GM23338 (cell line): Measurements from ENCODE around the gene SERPINB6. TPM values are rescaled to one million over a fixed set of nuclear protein-coding genes. Genes with fewer than 3 reads are reported as not detected.

ENCODE experiments used
- ATAC-seq: fragments of 200-7000 bp; cut with Tn5 transposase; 3 replicates; pipeline ENCODE4 v1.9.1; 2020
- DNase-seq: peaks from one replicate; pipeline ENCODE4 v3.0.0-alpha.2; 2015; ENCODE audit warnings: low spot score
- H2AFZ ChIP-seq: fragments of 200-600 bp; sonication (generic); 2 replicates; pipeline ENCODE4 v1.8.0; 2016; ENCODE audit warnings: antibody characterized with exemption, mild to moderate bottlenecking, moderate library complexity
- H3F3A ChIP-seq: fragments of 200-600 bp; sonication (generic); replicated peaks from 2 replicates; pipeline ENCODE4 v1.8.0; 2017; ENCODE audit warnings: antibody characterized with exemption, mixed run types, low read depth
- H3K27ac ChIP-seq: fragments of 200-600 bp; sonication (generic); 2 replicates; pipeline ENCODE4 v1.6.1; 2016; ENCODE audit warnings: low read depth
- H3K27me3 ChIP-seq: fragments of 200-600 bp; sonication (generic); 2 replicates; pipeline ENCODE4 v1.8.0; 2016; ENCODE audit warnings: mild to moderate bottlenecking, mixed run types, moderate library complexity; ENCODE audit not compliant: insufficient read depth
- H3K36me3 ChIP-seq: fragments of 200-600 bp; sonication (generic); 2 replicates; pipeline ENCODE4 v1.8.0; 2016; ENCODE audit warnings: mild to moderate bottlenecking; ENCODE audit not compliant: insufficient read depth
- H3K4me1 ChIP-seq: fragments of 200-600 bp; sonication (generic); 2 replicates; pipeline ENCODE4 v1.8.0; 2016; ENCODE audit warnings: mild to moderate bottlenecking, moderate library complexity; ENCODE audit not compliant: insufficient read depth
- H3K4me2 ChIP-seq: fragments of 200-600 bp; sonication (generic); 2 replicates; pipeline ENCODE4 v1.7.1; 2017; ENCODE audit warnings: mixed run types
- H3K4me3 ChIP-seq: fragments of 200-600 bp; sonication (generic); 2 replicates; pipeline ENCODE4 v1.6.1; 2016; ENCODE audit warnings: mixed run types
- H3K79me2 ChIP-seq: fragments of 200-600 bp; sonication (generic); replicated peaks from 2 replicates; pipeline ENCODE4 v1.8.0; 2017; ENCODE audit warnings: mild to moderate bottlenecking; ENCODE audit not compliant: insufficient read depth
- H3K9me2 ChIP-seq: fragments of 200-600 bp; sonication (generic); 2 replicates; pipeline ENCODE4 v1.8.0; 2017; ENCODE audit not compliant: insufficient read depth
- H4K20me1 ChIP-seq: fragments of 200-600 bp; sonication (generic); replicated peaks from 2 replicates; pipeline ENCODE4 v1.8.0; 2017; ENCODE audit warnings: mild to moderate bottlenecking; ENCODE audit not compliant: insufficient read depth
- H3K27ac Mint-ChIP-seq: 2 replicates; pipeline ENCODE4 v1.8.0; 2020; ENCODE audit warnings: inconsistent platforms, mild to moderate bottlenecking, moderate library complexity, mixed read lengths
- H3K27me3 Mint-ChIP-seq: 3 replicates; pipeline ENCODE4 v1.8.0; 2022; ENCODE audit warnings: low read depth, mild to moderate bottlenecking, moderate library complexity, mixed read lengths, inconsistent platforms; ENCODE audit not compliant: insufficient read depth, poor library complexity
- H3K36me3 Mint-ChIP-seq: 3 replicates; pipeline ENCODE4 v1.8.0; 2021; ENCODE audit warnings: low read depth, mild to moderate bottlenecking, inconsistent platforms, moderate library complexity, mixed read lengths
- H3K4me1 Mint-ChIP-seq: 3 replicates; pipeline ENCODE4 v1.8.0; 2020; ENCODE audit warnings: mild to moderate bottlenecking, inconsistent platforms, mixed read lengths
- H3K4me3 Mint-ChIP-seq: 3 replicates; pipeline ENCODE4 v1.8.0; 2021; ENCODE audit warnings: moderate library complexity, mild to moderate bottlenecking, inconsistent platforms, mixed read lengths
- H3K9me3 Mint-ChIP-seq: 3 replicates; pipeline ENCODE4 v1.8.0; 2020; ENCODE audit warnings: moderate library complexity, mild to moderate bottlenecking, inconsistent platforms, mixed read lengths
- CTCF ChIP-seq, 2 experiments: fragments of 200-600 bp in 1 of 2; sonication (generic) in 1 of 2; conservative IDR thresholded peaks; 2 replicates each; pipeline versions ENCODE4 v1.5.1 to v1.6.1; 2016 to 2017; ENCODE audit warnings: antibody characterized with exemption in 2 of 2, low read depth in 2 of 2, mild to moderate bottlenecking in 2 of 2, moderate library complexity in 1 of 2
- ETS1 ChIP-seq: IDR thresholded peaks from 2 replicates; pipeline ENCODE4 v1.6.1; 2016; ENCODE audit warnings: antibody characterized with exemption
- REST ChIP-seq: IDR thresholded peaks from one replicate; pipeline ENCODE4 v1.6.1; 2018; ENCODE audit warnings: antibody characterized with exemption; ENCODE audit not compliant: unreplicated experiment
- STAT1 ChIP-seq: IDR thresholded peaks from one replicate; pipeline ENCODE4 v1.6.1; 2016; ENCODE audit warnings: antibody characterized with exemption; ENCODE audit not compliant: unreplicated experiment
- ZNF114 ChIP-seq: fragments of 250-450 bp; sonication (Bioruptor Pico); IDR thresholded peaks from 2 replicates; pipeline ENCODE4 v1.5.0; 2020; ENCODE audit warnings: mild to moderate bottlenecking, moderate library complexity
- ZNF331 ChIP-seq: fragments of 250-450 bp; sonication (Bioruptor Pico); IDR thresholded peaks from 2 replicates; pipeline ENCODE4 v1.5.0; 2020; ENCODE audit warnings: low read depth, mild to moderate bottlenecking, moderate library complexity
- ZNF462 ChIP-seq: fragments of 250-450 bp; sonication (Bioruptor Pico); IDR thresholded peaks from 2 replicates; pipeline ENCODE4 v1.5.0; 2020; ENCODE audit warnings: mild to moderate bottlenecking, moderate library complexity
- polyA plus RNA-seq: library from polyadenylated mRNA; unstranded; fragments of >200 nt; fragmentation: Nextera tagmentation; extraction: Ambion mirVana; gene quantifications from 2 replicates; pipeline ENCODE4 v1.2.1, GENCODE V29; 2016
- total RNA-seq: library from RNA; depleted of rRNA; stranded (reverse); fragments of >200 nt; shearing (Covaris generic); gene quantifications from 2 replicates; pipeline ENCODE4 v1.2.3, GENCODE V29; 2014

SERPINB6 gene
- total and polyA plus RNA-seq, 2 experiments from 2014 or later = 25.9 to 38.5 TPM

GRCh38 chr6:2917801-2918445 lies 53.4 kb downstream of the SERPINB6 start:
- Histone ChIP-seq H2AFZ (no peak overlapping the region), H3K9me2 (peaks cover 4% of the 10 kb centered on the region; the same call in 1 of the 2 replicates), H3K36me3 (no peaks in the 10 kb centered on the region), H3K4me3 (no peak overlapping the region), H3K79me2 (no peaks in the 10 kb centered on the region), H3K27me3 (no peaks in the 10 kb centered on the region), H3K4me1 (peaks cover 57% of the 10 kb centered on the region), H3F3A (no peaks in the 10 kb centered on the region), H3K27ac (no peak overlapping the region), H3K4me2 (no peak overlapping the region), H4K20me1 (no peaks in the 10 kb centered on the region)
- H3K4me3 Mint-ChIP-seq = no peak overlapping the region
- no peak for DNase-seq
- no peaks in the 10 kb centered on the region for H3K36me3 Mint-ChIP-seq
- no peak for ATAC-seq
- H3K4me1 Mint-ChIP-seq = peaks cover 69% of the 10 kb centered on the region
- peaks cover 5% of the 10 kb centered on the region for H3K27me3 Mint-ChIP-seq
- no peak overlapping the region for H3K27ac Mint-ChIP-seq
- TF ChIP-seq ZNF114 (CRISPR knock-in tag) = no peak
- no peak for TF ChIP-seq REST
- no peak for TF ChIP-seq ZNF331 (CRISPR knock-in tag)
- no peak for TF ChIP-seq ZNF462
- TF ChIP-seq CTCF (conservative IDR thresholded peaks at IDR 0.05; ENCODE audit: low read depth in 2 of 2) = no peak
- TF ChIP-seq STAT1 = no peak
- no peak for TF ChIP-seq ETS1
- peaks cover 3% of the 10 kb centered on the region; the same call in 2 of the 3 replicates for H3K9me3 Mint-ChIP-seq
